ENCODE data around the gene LACTBL1. TPM values are rescaled to one million over a fixed set of nuclear protein-coding genes. Genes with fewer than 3 reads are reported as not detected.
"Not testable (repeated sequence)": the region's sequence is repeated elsewhere in the genome, so short reads cannot be mapped to it uniquely, and the experiment has no call there.

The LACTBL1 gene
- total RNA-seq, 4 donors from 2014 or later: not detected

- Histone ChIP-seq H3K36me3 (no peaks in the 10 kb centered on the region), H3K4me1 (peaks cover 5 to 16% of the 10 kb centered on the region in 2 donors), H3K9me3 (no peaks in the 10 kb centered on the region), H3K27me3 (no peaks in the 10 kb centered on the region), H3K27ac (peak within 1 kb of the TSS; percentile 74 to 96 (median 82)), H3K4me3 (replicated peaks in 1 of 3) (peak within 1 kb of the TSS; percentile 27 to 99 (median 65))
- 0 to 2% methylated on average over 13 to 17 of the region's 85 CpGs for WGBS, 2 donors
- intact Hi-C loops (cut with DNase I): no loop called here
- TF ChIP-seq CTCF (IDR thresholded peaks at IDR 0.05): peak in 2 of 6 experiments; percentile 3 to 20
- TF ChIP-seq POLR2A (IDR thresholded peaks at IDR 0.05): peak; percentile 59 to 88
- DNase-seq: peak; percentile 99 to 100
Measured at GRCh38 chr1:23019094-23019862, 46.6 kb upstream of the LACTBL1 start, which contains the start of gene KDM1A. TSS of gene KDM1A (plus strand) at chr1:23019468. CDS start at chr1:23019597, 129 bp downstream.

GRCh38 chr1:23018661-23019093 lies 46.0 kb upstream of the LACTBL1 start:
- Histone ChIP-seq H3K9me3 (no peaks in the 10 kb centered on the region), H3K27ac (peak overlapping the region; percentile 28 to 96 (median 51)), H3K36me3 (no peaks in the 10 kb centered on the region), H3K4me3 (replicated peaks in 1 of 3) (peak overlapping the region in 2 of 3 donors; percentile 27 to 99), H3K4me1 (peaks cover 5 to 16% of the 10 kb centered on the region in 2 donors), H3K27me3 (no peaks in the 10 kb centered on the region)
- WGBS, 2 donors: 35 to 44% methylated on average over 10 of the region's 10 CpGs
- no peak for TF ChIP-seq CTCF (IDR thresholded peaks at IDR 0.05)
- no peak for TF ChIP-seq POLR2A (IDR thresholded peaks at IDR 0.05)
- DNase-seq: no peak
- intact Hi-C loops (cut with DNase I): no loop called here

GRCh38 chr1:23013657-23014056 lies 41.0 kb upstream of the LACTBL1 start:
- Histone ChIP-seq H3K27me3 (no peaks in the 10 kb centered on the region), H3K4me3 (replicated peaks in 1 of 3) (no peak overlapping the region), H3K4me1 (peaks cover 0 to 4% of the 10 kb centered on the region in 2 donors), H3K27ac (no peak overlapping the region), H3K36me3 (no peaks in the 10 kb centered on the region), H3K9me3 (no peaks in the 10 kb centered on the region)
- DNase-seq: peak; percentile 15 to 22
- WGBS, 2 donors: 49 to 67% methylated on average over 3 of the region's 3 CpGs
- intact Hi-C loops (cut with DNase I): no loop called here
- TF ChIP-seq POLR2A (IDR thresholded peaks at IDR 0.05): no peak
- TF ChIP-seq CTCF (IDR thresholded peaks at IDR 0.05): no peak

GRCh38 chr1:23010025-23010424 lies 37.4 kb upstream of the LACTBL1 start:
- H3K9me3 ChIP-seq; DNase-seq; intact Hi-C loops (cut with DNase I); H3K4me1 ChIP-seq; H3K27ac ChIP-seq; H3K36me3 ChIP-seq; H3K27me3 ChIP-seq; H3K4me3 ChIP-seq (replicated peaks in 1 of 3): not testable (repeated sequence)
- 84 to 94% methylated on average over 8 of the region's 8 CpGs for WGBS, 2 donors

GRCh38 chr1:23008901-23009300 lies 36.2 kb upstream of the LACTBL1 start:
- Histone ChIP-seq H3K36me3 (no peaks in the 10 kb centered on the region), H3K27ac (no peak overlapping the region), H3K9me3 (no peaks in the 10 kb centered on the region), H3K27me3 (no peaks in the 10 kb centered on the region), H3K4me3 (replicated peaks in 1 of 3) (no peak overlapping the region), H3K4me1 (no peaks in the 10 kb centered on the region)
- no peak for TF ChIP-seq POLR2A (IDR thresholded peaks at IDR 0.05)
- no peak for TF ChIP-seq CTCF (IDR thresholded peaks at IDR 0.05)
- WGBS, 2 donors: 95 to 97% methylated on average over 2 of the region's 2 CpGs
- DNase-seq: no peak
- intact Hi-C loops (cut with DNase I): no loop called here
